CD4-positive, alpha-beta T cell treated with Interferon gamma for 1 hour (primary cell): ENCODE results near the gene GNAT2.

Source experiments
- DNase-seq: peaks from one replicate; pipeline ENCODE4 v3.0.0-alpha.2; 2020

The GNAT2 gene

DNA sequence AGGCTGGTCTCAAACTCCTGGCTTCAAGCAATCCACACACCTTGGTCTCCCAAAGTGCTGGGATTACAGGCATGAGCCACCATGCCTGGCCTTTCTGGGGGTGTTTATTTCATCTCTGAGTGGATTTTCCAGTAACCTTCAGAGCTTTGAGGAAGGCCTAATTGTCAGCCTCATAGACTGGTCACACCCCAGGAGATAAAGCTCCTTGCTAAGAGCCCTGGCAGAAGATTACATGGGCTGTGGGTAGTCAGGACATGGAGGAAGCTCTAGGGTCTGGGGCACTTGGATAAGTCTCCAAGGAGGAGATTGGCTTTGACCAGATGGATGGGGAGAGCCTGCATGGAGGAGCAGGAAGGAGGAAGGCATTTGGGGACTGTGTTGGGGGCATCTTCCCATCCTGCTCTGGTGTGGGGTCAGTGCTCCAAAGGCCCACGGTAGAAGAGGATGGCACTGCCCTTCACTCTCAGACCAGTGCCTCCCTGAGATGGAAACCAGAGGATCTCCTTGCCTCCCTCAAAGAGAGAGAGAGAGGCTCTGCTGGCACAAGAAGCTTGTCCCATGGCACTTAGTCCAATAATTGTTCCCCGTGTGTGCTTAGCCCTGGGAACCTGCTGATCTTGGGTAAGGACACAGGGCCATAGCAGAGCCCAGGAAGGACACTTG, 21.8 kb upstream of the GNAT2 start:
- no peak for DNase-seq

DNA sequence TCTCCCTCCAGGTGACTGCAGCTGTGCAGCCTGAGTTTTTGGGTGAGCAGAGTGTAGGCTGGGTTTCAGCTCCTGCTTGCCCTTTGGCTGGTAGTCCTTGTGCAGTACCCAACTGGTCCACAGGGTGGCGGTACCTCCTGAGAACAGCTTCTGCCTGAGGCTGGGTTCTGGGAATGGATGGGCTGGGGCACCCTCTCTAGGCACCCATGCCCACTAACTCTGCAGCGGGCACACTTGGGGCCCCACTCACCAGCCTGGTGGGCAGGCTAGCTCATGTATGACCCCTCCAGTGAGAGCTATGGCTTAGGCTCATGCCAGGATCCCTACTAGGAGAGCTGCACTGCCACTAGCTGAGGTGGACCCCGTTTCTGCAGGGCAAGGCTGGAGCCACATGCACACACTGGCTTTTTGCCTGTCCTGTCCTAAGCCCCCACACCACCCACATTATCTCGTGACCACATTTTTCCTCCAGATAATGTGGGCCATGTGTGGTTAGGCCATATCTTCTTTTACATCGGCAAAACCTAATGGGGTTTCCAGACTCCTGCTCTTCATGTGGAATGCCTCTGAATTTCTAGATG, 21.0 kb upstream of the GNAT2 start:
- peak; percentile 78 for DNase-seq

DNA sequence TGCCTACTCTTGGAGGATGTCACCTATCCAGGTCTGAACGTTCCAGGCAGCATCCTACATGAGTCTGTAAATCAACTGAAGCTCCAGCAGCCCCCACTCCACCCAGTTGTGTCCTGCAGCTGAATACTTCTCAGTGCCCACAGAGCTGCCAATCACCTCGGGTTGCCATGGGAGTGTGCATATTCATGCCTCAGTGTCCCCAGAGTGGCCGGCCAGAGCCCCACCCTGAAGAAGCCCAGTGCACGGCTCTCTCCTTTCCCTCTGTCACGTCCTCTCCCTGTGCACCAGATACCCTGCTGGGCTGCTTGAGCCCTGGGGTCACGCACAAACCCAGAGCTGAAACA, 20.4 kb upstream of the GNAT2 start:
- no peak for DNase-seq

DNA sequence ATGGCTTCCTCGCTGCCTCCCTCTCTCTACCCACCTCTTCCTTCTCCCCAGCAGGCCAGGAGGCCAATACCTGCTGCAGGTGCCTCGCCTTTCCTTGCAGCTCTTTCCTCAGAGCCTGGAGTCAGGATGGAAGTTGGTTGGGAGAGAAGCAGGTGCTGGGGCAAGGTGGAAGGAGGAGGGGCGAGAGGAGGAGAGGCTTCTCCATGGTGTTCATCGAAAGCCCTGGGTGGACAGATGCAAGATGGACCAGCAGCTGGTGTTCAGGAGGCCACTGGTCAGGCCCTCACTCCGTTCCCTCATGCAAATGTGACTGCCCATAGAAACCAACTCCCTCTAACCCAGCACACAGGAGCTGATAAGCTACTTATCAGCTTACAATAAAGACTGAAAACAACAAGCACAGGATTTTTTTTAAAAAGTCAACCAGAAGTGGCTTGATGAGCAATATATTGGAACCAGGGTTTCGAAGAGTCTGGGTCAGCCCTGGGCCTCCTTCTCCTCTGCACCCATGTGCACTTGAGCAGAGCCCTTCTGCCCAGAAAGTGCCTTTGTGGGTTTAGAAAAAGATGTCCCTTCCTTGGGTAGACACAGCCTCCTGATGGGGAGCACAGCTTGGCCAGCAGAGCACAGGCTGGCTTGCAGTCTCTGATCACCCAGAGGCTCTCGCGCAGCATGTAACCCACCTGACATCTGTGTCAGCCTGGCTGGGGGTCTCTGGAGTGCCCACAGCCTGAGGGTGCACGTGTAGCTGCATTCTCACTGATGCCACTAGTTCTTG, 19.8 kb upstream of the GNAT2 start:
- DNase-seq: no peak

DNA sequence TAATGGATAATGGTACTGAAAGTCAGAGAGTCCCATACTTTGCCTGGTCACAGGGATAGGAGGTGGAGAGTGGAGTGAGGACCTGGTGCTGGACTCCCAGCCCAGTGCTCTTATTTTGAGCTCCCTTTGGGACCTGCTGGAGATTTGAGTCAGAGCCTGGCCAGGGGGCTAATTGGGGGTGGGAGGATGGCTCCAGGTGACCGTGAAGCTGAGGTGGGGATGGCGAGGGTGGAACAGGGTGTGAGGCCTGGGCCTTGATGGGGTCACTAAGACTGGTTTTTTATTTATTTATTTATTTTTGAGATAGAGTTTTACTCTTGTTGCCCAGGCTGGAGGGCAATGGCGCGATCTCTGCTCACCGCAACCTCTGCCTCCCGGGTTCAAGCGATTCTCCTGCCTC, 18.0 kb upstream of the GNAT2 start:
- no peak for DNase-seq

DNA sequence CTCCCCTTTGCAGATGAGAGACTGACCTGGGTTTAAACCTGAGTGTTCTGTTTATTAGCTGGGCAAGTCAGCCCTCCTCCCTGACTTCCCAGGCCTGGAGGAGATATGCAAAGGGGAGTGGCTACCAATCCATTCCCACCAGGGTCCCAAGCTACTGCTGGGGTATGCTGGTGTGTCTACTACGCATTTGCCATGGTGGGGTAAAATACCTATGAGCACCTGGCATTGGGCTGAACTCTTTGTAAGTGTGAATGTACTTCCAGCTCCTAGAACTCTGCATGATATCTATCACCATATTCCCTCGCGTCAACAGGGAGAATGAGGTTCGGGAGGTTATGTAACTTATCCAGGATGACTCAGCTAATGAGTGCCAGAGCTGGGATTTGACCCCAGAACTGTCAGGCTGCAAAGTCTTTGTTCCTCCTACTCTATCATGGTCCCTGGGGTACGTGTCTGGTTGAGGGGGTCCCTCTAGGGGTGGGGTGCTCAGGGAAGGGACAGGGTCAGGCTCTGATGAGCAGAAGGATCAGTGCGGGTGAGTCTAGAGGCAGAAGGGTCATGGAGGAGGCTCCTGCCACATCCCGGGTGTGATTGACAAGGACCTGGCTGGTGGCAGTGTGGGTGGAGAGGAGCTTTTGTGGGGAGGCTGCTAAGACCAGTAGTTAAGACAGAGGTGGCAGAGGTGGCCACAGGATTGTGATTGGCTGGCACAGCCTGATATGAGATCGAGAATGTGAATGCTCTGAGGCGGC, 17.0 kb upstream of the GNAT2 start:
- no peak for DNase-seq

DNA sequence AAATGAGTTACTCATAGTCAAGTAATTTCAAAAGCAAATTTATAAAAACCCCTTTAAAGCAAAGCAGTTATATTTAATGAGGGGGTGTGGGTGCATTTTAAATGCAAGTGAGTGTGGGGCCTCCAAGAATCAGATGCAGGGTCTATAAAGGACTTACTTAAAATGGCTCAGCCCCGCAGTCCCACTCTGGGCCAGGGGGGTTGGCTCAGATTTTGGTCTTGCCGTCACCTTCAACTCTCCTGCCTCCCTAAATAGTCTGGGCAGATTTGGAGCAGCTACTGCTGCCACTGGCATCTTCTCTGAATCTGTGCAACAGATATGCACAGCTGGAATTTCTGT, 16.4 kb upstream of the GNAT2 start:
- DNase-seq: no peak

DNA sequence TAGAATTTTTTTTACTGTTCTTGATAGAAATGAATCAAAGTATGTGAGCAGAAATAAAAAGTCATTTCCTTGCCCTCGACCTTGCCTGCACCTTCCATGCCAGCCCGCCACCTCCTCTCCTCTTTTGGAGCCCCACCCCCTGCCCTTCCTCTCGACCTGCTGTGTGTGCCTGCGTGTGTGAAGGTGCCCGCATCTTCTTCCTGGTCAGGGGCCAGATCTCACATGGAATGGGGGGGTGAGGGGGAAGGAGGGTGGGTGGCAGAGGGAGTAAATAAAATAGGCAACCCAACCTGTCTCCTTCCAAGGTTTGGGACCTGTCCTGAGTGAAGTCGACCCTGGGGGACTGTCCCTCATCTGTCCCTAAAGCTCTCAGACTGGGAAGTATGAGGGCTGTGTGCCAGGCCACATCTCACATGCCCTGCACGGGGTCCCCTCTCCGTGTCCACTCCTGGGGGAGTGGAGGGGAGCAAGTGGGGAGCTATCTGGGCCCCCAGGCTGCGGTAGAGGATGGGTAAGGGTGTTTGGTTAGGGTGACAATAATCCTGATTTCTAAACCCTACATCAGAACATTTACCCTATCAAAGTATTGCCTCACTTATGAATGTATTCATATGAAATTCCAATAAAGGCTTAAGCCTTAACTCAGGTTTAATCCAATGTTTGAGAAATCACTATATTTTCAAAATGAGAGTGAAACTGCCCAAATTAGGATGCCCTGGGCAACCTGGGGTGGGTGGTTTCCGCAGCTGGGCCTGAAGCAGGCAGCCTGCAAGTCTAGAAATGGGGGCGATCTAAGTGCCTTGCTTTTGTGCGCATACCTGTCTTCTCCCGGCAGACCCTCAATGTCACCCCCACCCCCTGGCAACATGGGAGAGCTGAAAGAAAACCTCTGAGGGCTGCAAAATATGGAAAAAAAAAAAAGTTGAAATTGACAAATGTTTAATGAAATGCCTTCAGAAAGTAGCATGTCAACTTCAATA, 15.6 kb upstream of the GNAT2 start:
- no peak for DNase-seq

DNA sequence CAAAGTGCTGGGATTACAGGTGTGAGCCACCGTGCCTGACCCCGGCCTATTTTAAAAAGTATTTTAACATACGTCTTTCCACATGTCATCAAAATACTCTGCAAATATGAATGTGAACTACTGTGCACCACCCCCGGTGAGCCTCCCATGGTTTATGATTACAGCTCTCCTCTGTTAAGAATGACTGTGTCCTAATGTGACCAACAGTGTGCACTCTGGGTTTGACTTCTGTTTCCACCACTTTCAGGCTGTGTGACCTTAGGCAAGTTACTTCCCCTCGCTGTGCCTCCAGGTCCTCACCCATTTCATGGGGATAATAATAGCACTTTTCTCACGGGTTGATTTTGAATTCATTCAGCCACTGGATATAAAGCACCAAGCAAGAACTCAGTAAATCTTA, 14.9 kb upstream of the GNAT2 start:
- DNase-seq: no peak

DNA sequence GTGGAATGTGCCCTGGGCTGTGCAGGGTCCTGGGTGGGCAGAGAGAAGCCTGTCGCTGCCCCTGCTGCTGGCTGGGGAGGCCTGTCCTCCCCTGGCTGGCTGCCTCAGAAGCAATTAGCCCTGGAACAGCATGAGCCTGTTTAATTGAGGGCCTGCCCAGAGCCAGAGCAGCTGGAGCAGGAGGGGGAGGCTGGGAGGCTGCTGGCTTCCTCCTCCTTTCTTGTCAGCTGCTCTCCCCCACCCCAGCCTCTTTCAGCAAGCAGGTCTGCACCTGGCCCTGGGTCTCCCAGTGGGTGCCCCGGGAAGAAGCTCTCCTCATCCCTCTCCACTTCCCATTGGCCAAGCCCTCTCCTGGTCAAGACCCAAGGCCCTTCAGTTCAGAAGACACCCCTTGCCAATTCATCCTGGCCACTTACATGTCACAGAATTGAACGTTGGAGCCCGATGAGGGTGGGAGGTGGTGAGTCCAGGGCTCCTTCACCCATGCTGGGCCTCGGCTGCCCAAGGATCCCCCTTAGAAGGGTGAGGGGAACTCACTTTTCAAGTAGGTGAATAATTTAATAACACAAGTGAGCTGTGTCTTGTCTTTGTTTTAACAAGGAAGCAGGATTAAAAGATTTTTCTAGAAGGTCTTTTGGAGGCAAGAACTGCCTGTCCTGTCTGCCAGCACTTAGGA, 13.4 kb upstream of the GNAT2 start:
- no peak for DNase-seq

DNA sequence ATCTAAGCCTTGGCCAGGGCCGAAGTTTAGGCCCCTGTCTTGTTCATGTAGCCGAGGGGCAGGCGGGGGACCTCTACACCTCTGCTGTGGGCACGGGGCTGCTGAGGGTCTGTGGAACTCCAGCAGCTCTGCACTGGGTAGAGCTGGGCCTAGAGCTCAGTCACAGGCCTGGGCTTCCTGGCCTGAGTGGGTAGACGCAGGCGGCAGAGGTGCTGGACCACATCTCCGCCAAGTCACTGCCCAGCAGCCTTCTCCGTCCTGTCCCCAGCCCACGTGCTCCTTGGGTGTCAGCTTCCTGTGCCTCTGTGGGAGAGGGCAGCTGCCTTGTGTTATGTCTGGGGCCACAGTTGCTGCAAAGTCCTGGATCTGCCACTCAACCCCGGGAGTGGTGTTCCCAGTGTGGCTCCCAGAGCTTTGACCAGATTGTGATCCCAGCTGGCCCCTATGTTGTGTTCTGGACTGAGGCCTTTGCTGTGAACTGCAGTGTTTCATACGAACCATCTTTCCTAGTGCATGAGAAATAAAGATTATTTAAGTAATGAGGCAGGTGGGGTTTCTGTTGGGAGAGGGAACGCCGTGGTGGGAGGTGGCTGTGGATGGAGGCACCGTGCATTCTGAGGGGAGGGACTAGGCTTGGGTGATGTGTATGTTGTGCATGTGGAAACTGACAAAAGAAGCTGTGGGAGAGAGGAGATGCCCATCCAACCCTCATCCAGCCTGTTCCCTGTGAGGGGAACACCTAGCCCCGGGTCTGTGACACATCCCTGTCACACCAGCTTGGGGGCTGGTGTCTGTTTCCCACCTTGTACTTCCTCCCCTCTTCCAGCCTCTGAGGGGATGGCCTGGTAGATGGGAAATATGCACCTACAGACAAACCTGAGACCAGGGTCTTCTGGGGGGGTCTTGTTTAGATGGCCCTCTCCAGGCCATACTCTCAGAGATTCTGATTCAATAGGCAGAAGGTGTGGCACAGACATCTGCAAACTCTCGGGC, 12.4 kb upstream of the GNAT2 start:
- DNase-seq: no peak

DNA sequence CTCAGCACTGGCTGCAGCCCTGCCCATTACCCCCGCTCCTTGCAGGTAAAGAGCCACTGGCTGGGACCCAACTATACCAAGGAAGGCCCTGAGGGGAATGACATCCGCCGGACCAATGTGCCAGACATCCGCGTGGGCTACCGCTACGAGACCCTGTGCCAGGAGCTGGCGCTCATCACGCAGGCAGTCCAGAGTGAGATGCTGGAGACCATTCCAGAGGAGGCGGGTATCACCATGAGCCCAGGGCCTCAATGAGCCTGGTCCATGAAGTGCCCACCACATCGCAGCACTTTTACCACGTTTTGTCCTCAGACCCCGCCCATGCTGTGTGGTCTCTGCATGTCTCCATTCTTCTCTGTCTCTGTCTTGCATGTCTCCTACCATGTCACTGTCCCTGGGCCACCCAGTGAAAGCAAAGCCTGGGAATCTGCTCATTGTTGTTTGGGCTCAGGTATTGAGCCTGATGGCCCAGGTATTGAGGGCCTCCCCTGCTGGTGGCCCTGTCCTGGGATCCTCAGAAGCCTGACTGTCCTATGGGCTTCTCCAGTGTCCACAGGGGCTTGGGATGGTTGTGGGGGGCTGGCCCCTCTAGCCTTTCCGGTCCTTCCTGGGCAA, 11.6 kb upstream of the GNAT2 start:
- DNase-seq: no peak

DNA sequence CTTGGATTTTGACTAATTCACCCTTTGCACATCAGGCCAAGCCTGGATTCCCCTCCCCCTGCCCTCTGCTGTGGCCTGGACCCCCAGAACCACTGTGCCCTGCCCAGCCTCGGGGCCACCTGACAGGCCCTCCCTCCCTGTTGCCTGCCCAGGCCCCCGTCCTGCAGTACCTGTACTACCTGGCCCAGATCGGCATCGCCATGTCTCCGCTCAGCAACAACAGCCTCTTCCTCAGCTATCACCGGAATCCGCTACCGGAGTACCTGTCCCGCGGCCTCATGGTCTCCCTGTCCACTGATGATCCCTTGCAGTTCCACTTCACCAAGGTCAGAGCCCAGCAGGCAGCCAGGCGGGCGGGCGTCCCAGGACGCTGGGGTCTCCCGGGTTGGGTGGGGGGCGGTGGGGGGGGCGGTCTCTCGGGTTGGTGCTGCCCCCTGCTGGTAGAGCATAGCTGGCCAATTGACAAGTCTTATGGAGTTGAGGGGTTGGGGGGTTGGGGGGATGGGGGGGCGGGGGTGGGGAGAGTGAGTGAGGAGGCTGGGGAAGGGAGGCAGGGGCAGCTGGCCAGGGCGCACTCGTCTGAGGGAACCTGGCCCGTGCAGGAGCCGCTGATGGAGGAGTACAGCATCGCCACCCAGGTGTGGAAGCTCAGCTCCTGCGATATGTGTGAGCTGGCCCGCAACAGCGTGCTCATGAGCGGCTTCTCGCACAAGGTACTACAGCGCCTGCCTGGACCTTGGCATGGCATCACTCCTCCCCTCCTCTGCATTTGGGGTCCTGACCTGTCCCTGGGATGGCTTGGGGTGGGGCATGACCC, 10.9 kb upstream of the GNAT2 start:
- DNase-seq: no peak

DNA sequence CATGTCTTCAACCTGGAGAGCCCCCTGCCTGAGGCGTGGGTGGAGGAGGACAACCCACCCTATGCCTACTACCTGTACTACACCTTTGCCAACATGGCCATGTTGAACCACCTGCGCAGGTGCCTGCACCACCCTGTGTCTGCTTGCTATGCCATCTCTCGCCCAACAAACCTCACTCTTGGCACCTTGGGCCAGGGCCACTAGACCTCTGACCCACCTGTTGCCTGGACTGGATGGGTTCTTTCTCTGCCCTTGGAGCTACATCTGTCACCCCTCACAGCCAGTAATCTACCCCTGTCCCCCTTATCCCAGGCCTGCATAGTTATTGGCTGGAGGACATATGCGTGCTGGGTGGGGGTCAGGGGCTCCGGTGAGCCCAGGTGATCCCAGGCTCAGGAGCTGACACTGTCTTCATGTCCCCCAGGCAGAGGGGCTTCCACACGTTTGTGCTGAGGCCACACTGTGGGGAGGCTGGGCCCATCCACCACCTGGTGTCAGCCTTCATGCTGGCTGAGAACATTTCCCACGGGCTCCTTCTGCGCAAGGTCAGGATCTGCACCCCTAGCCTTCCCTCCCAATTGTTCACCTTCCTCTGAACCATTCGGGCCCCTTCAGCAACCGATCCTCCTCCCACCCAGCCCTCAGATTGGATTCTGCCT, 10.1 kb upstream of the GNAT2 start:
- DNase-seq: no peak

DNA sequence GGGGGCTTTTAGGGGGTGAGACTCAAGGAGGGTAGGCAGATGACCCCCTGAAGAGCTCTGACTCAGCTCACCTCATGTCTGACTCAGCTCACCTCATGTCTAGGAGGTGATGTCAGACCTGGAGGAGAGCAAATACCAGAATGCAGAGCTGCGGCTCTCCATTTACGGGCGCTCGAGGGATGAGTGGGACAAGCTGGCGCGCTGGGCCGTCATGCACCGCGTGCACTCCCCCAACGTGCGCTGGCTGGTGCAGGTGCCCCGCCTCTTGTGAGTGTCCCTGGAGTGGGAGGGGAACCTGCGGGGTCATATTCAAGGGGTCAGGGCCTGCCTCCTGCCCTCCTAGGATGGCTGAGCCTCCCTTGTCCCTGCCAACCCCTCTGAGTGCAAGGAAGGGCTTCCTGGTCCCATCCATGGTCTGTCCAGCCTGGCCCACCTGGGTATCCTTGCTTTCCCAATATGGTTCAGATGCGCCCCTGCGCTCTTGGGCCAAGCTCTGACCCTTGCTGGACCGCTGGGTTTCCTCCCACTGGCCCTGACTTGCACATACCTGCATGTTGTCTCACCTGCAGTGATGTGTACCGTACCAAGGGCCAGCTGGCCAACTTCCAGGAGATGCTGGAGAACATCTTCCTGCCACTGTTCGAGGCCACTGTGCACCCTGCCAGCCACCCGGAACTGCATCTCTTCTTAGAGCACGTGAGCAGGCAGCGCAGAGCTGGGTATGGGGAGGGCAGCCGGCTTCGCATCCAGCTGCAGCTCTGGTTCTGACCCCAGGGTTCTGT, 9.3 kb upstream of the GNAT2 start:
- no peak for DNase-seq

DNA sequence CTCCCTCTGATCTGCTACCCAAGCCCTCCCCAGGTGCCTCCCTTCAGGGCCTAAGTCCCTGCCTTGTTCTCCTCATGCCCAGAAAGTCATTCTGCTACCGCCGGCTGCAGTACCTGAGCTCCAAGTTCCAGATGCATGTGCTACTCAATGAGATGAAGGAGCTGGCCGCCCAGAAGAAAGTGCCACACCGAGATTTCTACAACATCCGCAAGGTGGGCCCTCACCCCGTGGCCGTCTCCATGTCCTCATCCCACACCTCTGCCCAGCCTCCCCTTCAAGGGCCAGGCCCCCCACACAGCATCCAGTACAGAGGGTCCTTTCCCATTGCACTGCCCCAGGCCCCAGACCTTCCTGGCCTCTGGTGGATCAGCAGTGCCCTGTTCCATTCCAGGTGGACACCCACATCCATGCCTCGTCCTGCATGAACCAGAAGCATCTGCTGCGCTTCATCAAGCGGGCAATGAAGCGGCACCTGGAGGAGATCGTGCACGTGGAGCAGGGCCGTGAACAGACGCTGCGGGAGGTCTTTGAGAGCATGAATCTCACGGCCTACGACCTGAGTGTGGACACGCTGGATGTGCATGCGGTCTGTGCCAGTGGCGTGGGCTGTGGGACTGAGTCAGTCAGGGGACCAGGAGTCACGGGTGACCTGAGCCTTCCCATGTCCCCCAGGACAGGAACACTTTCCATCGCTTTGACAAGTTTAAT, 8.4 kb upstream of the GNAT2 start:
- DNase-seq: no peak

DNA sequence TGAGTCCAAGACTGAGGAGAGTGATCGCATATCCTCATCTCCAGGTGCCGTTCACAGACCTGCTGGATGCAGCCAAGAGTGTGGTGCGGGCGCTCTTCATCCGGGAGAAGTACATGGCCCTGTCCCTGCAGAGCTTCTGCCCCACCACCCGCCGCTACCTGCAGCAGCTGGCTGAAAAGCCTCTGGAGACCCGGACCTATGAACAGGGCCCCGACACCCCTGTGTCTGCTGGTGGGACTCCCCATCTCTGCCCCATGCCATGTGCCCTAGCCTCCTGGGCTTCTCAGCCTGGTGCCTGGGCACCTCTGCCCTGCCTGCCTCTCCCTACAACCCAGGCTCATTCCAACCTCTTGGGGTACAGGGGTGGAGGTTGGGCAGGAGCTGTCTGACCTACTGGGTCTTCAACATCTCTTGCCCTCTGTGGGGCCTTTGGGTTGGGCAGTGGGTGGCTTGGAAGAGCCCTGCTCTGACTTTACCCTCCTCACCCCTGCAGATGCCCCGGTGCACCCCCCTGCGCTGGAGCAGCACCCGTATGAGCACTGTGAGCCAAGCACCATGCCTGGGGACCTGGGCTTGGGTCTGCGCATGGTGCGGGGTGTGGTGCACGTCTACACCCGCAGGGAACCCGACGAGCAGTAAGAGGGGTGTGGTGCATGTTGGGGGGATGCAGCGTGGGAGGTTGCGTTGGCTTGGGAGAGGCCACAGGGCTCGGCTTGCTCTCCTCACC, 7.4 kb upstream of the GNAT2 start:
- DNase-seq: no peak
